Parathyroid adenoma (tissue), 2 donors: ENCODE results near the gene SLFN13.
"Not testable (repeated sequence)": the region's sequence is repeated elsewhere in the genome, so short reads cannot be mapped to it uniquely, and the experiment has no call there.

Experiments
- H2AFZ ChIP-seq: fragments of 300-600 bp; sonication (generic); one replicate; pipeline ENCODE4 v1.7.0; 2017; ENCODE audit warnings: antibody characterized with exemption, mild to moderate bottlenecking
- H3K27ac ChIP-seq: fragments of 300-600 bp; sonication (generic); one replicate; pipeline ENCODE4 v1.7.0; 2017
- H3K27me3 ChIP-seq: fragments of 300-600 bp; sonication (generic); one replicate; pipeline ENCODE4 v1.7.0; 2017; ENCODE audit warnings: low read length; ENCODE audit not compliant: control insufficient read depth, insufficient read depth
- H3K36me3 ChIP-seq: fragments of 300-600 bp; sonication (generic); one replicate; pipeline ENCODE4 v1.7.0; 2017; ENCODE audit warnings: low read length; ENCODE audit not compliant: control insufficient read depth, insufficient read depth
- H3K4me1 ChIP-seq: fragments of 300-600 bp; sonication (generic); one replicate; pipeline ENCODE4 v1.7.0; 2017; ENCODE audit warnings: control low read depth
- H3K4me2 ChIP-seq: fragments of 300-600 bp; sonication (generic); one replicate; pipeline ENCODE4 v1.7.0; 2017; ENCODE audit warnings: low read length
- H3K4me3 ChIP-seq: fragments of 300-600 bp; sonication (generic); one replicate; pipeline ENCODE4 v1.7.0; 2017; ENCODE audit warnings: low read depth, low read length
- H3K79me2 ChIP-seq: fragments of 300-600 bp; sonication (generic); one replicate; pipeline ENCODE4 v1.7.0; 2017; ENCODE audit warnings: control low read depth
- H3K9ac ChIP-seq: fragments of 300-600 bp; sonication (generic); one replicate; pipeline ENCODE4 v1.7.0; 2017; ENCODE audit warnings: mild to moderate bottlenecking
- H3K9me3 ChIP-seq: fragments of 300-600 bp; sonication (generic); one replicate; pipeline ENCODE4 v1.7.0; 2017; ENCODE audit warnings: low read length; ENCODE audit not compliant: control insufficient read depth
- TF ChIP-seq, protein P1 (sequence below): fragments of 300-600 bp; sonication (generic); IDR thresholded peaks from one replicate; pipeline ENCODE4 v1.7.0; 2017; ENCODE audit warnings: antibody characterized with exemption, mild to moderate bottlenecking
- donor health status: primary hyperparathyroidism.

SLFN13 gene

GRCh38 chr17:35406568-35406967 is 42.0 kb downstream of the SLFN13 start:
- Histone ChIP-seq H3K4me1 (no peaks in the 10 kb centered on the region), H3K9me3 (no peaks in the 10 kb centered on the region), H3K4me2 (no peak overlapping the region), H3K36me3 (no peaks in the 10 kb centered on the region), H3K27me3 (no peaks in the 10 kb centered on the region), H3K4me3 (no peak overlapping the region), H2AFZ (no peak overlapping the region), H3K27ac (no peak overlapping the region), H3K79me2 (no peaks in the 10 kb centered on the region), H3K9ac (no peak overlapping the region)
- TF ChIP-seq, protein P1, sequence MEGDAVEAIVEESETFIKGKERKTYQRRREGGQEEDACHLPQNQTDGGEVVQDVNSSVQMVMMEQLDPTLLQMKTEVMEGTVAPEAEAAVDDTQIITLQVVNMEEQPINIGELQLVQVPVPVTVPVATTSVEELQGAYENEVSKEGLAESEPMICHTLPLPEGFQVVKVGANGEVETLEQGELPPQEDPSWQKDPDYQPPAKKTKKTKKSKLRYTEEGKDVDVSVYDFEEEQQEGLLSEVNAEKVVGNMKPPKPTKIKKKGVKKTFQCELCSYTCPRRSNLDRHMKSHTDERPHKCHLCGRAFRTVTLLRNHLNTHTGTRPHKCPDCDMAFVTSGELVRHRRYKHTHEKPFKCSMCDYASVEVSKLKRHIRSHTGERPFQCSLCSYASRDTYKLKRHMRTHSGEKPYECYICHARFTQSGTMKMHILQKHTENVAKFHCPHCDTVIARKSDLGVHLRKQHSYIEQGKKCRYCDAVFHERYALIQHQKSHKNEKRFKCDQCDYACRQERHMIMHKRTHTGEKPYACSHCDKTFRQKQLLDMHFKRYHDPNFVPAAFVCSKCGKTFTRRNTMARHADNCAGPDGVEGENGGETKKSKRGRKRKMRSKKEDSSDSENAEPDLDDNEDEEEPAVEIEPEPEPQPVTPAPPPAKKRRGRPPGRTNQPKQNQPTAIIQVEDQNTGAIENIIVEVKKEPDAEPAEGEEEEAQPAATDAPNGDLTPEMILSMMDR, result no peak

GRCh38 chr17:35404360-35404759 is 44.2 kb downstream of the SLFN13 start:
- TF ChIP-seq, protein P1, result no peak
- Histone ChIP-seq H3K4me3 (no peak overlapping the region), H3K4me1 (no peaks in the 10 kb centered on the region), H3K9ac (no peak overlapping the region), H3K27me3 (no peaks in the 10 kb centered on the region), H3K27ac (no peak overlapping the region), H2AFZ (no peak overlapping the region), H3K79me2 (no peaks in the 10 kb centered on the region), H3K9me3 (no peaks in the 10 kb centered on the region), H3K36me3 (no peaks in the 10 kb centered on the region), H3K4me2 (no peak overlapping the region)

GRCh38 chr17:35393783-35394182 is 54.8 kb downstream of the SLFN13 start:
- not testable (repeated sequence) for H3K36me3 ChIP-seq, H2AFZ ChIP-seq, H3K4me1 ChIP-seq, H3K27ac ChIP-seq, H3K4me3 ChIP-seq, H3K79me2 ChIP-seq, H3K4me2 ChIP-seq, H3K9me3 ChIP-seq, H3K27me3 ChIP-seq, H3K9ac ChIP-seq

- H3K9me3 ChIP-seq, result no peaks in the 10 kb centered on the region
- H3K4me1 ChIP-seq, result no peaks in the 10 kb centered on the region
- H3K27ac ChIP-seq, result no peak overlapping the region
- H3K4me3 ChIP-seq, result no peak overlapping the region
- H3K27me3 ChIP-seq, result no peaks in the 10 kb centered on the region
- H3K36me3 ChIP-seq, result no peaks in the 10 kb centered on the region
- H3K79me2 ChIP-seq, result no peaks in the 10 kb centered on the region
- no peak overlapping the region for H3K9ac ChIP-seq
- no peak overlapping the region for H2AFZ ChIP-seq
- TF ChIP-seq, protein P1, result no peak
- no peak overlapping the region for H3K4me2 ChIP-seq
Measured at GRCh38 chr17:35390663-35391062, 57.9 kb downstream of the SLFN13 start.

DNA sequence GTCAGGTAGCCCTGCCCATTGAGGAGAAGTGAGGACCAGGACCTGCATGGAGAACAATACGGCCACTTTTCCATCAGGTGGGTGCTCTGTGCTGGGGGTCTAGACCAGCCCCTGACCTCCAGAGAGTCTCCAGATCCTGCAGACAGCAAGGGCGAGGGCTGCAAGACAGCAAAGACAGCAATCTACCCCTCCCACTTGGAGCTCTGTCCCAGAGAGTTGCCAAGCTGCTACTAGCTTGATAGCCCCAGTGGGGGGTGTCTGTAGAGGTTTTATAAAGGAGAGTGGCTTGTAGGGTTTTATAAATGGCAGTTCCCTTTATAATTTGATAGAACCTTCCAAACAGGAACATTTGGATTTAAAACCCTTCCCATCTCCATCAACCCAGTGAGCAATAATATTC is 58.4 kb downstream of the SLFN13 start:
- Histone ChIP-seq H3K79me2 (no peaks in the 10 kb centered on the region), H3K4me3 (no peak overlapping the region), H3K4me1 (no peaks in the 10 kb centered on the region), H3K4me2 (no peak overlapping the region), H2AFZ (no peak overlapping the region), H3K27ac (no peak overlapping the region), H3K9ac (no peak overlapping the region), H3K36me3 (no peaks in the 10 kb centered on the region), H3K27me3 (no peaks in the 10 kb centered on the region), H3K9me3 (no peaks in the 10 kb centered on the region)
- TF ChIP-seq, protein P1, result no peak
